Measurements from ENCODE around the gene PARD3B. TPM values are rescaled to one million over a fixed set of nuclear protein-coding genes. Genes with fewer than 3 reads are reported as not detected.

Gene PARD3B
- total and polyA plus RNA-seq, 2 experiments from 2014 or later = 3.5 to 4.4 TPM

GRCh38 chr2:205586626-205587025 is 1041.4 kb downstream of the PARD3B start:
- no peaks in the 10 kb centered on the region for H4K20me1 ChIP-seq (replicated peaks; ENCODE audit: insufficient read depth)
- H3K27ac Mint-ChIP-seq = no peak overlapping the region
- no peak overlapping the region for H3K27ac ChIP-seq (ENCODE audit: low read depth)
- no peaks in the 10 kb centered on the region for H3K36me3 ChIP-seq (ENCODE audit: insufficient read depth)
- H3K79me2 ChIP-seq (replicated peaks; ENCODE audit: insufficient read depth) = no peaks in the 10 kb centered on the region
- no peak overlapping the region for H3K4me3 Mint-ChIP-seq
- no peaks in the 10 kb centered on the region for H3K4me1 Mint-ChIP-seq
- no peaks in the 10 kb centered on the region for H3K9me3 Mint-ChIP-seq
- H3K4me1 ChIP-seq (ENCODE audit: insufficient read depth) = no peaks in the 10 kb centered on the region
- no peaks in the 10 kb centered on the region for H3K27me3 Mint-ChIP-seq (ENCODE audit: insufficient read depth, low read depth, poor library complexity)
- H3F3A ChIP-seq (replicated peaks; ENCODE audit: low read depth) = no peaks in the 10 kb centered on the region
- peaks cover 11% of the 10 kb centered on the region; the same call in 1 of the 2 replicates for H3K9me2 ChIP-seq (ENCODE audit: insufficient read depth)
- TF ChIP-seq ZNF114 (CRISPR knock-in tag; IDR thresholded peaks at IDR 0.05) (no peak), ZNF331 (CRISPR knock-in tag; IDR thresholded peaks at IDR 0.05; ENCODE audit: low read depth) (no peak)
- no peak overlapping the region for H3K4me2 ChIP-seq
- no peaks in the 10 kb centered on the region for H3K36me3 Mint-ChIP-seq (ENCODE audit: low read depth)
- no peak for ATAC-seq
- H3K4me3 ChIP-seq = no peak overlapping the region
- no peak overlapping the region for H2AFZ ChIP-seq
- no peaks in the 10 kb centered on the region for H3K27me3 ChIP-seq (ENCODE audit: insufficient read depth)
- DNase-seq (ENCODE audit: low spot score) = no peak

- H3K9me2 ChIP-seq (ENCODE audit: insufficient read depth) = peaks cover 11% of the 10 kb centered on the region; the same call in 1 of the 2 replicates
- Mint-ChIP-seq H3K36me3 (ENCODE audit: low read depth) (no peaks in the 10 kb centered on the region), H3K4me3 (no peak overlapping the region), H3K9me3 (no peaks in the 10 kb centered on the region), H3K27me3 (ENCODE audit: insufficient read depth, low read depth, poor library complexity) (no peaks in the 10 kb centered on the region), H3K27ac (no peak overlapping the region), H3K4me1 (no peaks in the 10 kb centered on the region)
- no peaks in the 10 kb centered on the region for H3K36me3 ChIP-seq (ENCODE audit: insufficient read depth)
- no peak overlapping the region for H3K27ac ChIP-seq (ENCODE audit: low read depth)
- no peak for ATAC-seq
- no peak overlapping the region for H3K4me3 ChIP-seq
- no peaks in the 10 kb centered on the region for H4K20me1 ChIP-seq (replicated peaks; ENCODE audit: insufficient read depth)
- TF ChIP-seq CTCF (conservative IDR thresholded peaks at IDR 0.05; ENCODE audit: low read depth in 2 of 2) = no peak
- TF ChIP-seq POLR2AphosphoS5 (IDR thresholded peaks at IDR 0.05; ENCODE audit: low read depth) = no peak
- no peak for TF ChIP-seq CREB1 (CRISPR knock-in tag; IDR thresholded peaks at IDR 0.05; ENCODE audit: low read depth)
- no peak for TF ChIP-seq NANOG (IDR thresholded peaks at IDR 0.05; ENCODE audit: borderline replicate concordance)
- no peak for TF ChIP-seq ETS1 (IDR thresholded peaks at IDR 0.05)
- TF ChIP-seq ZNF462 (CRISPR knock-in tag; IDR thresholded peaks at IDR 0.05) = no peak
- no peaks in the 10 kb centered on the region for H3K4me1 ChIP-seq (ENCODE audit: insufficient read depth)
- H2AFZ ChIP-seq = no peak overlapping the region
- H3F3A ChIP-seq (replicated peaks; ENCODE audit: low read depth) = no peaks in the 10 kb centered on the region
- H3K27me3 ChIP-seq (ENCODE audit: insufficient read depth) = no peaks in the 10 kb centered on the region
- H3K79me2 ChIP-seq (replicated peaks; ENCODE audit: insufficient read depth) = no peaks in the 10 kb centered on the region
- DNase-seq (ENCODE audit: low spot score) = no peak
- no peak overlapping the region for H3K4me2 ChIP-seq
Measured at GRCh38 chr2:205589479-205589878, 1044.2 kb downstream of the PARD3B start.
